HepG2 (cell line): ENCODE data around the gene PELI2. TPM values are rescaled to one million over a fixed set of nuclear protein-coding genes. Genes with fewer than 3 reads are reported as not detected.

ENCODE experiments used
- ATAC-seq: fragments of 200-7000 bp; cut with Tn5 transposase; 3 replicates; pipeline ENCODE4 v1.9.1; 2020; ENCODE audit warnings: mild to moderate bottlenecking, moderate library complexity
- BruUV-seq: library from RNA; stranded (reverse); fragments of 400-500 nt; replicated peaks from 2 replicates; lab custom pipeline; 2021; lab: Mats Ljungman, UMichigan
- CTCF ChIA-PET: fragments of 300-600 bp; formaldehyde crosslinking; extraction: SDS; loops from one replicate; lab custom pipeline; 2021; ENCODE audit warnings: low total read pairs, inconsistent platforms, low intra/inter-chr PET ratio; lab: Yijun Ruan, JAX
- POLR2A ChIA-PET: fragments of 350-600 bp; sonication (Branson Sonifier 250); formaldehyde crosslinking; loops from one replicate; lab custom pipeline; 2020; ENCODE audit warnings: antibody characterized with exemption, inconsistent platforms; lab: Yijun Ruan, JAX
- DNase-seq: peaks from one replicate; pipeline ENCODE4 v3.0.0-alpha.2; 2015; ENCODE audit warnings: low spot score
- FAIRE-seq: peaks from 3 replicates; lab custom pipeline; 2011; peaks lifted over from hg19 to GRCh38; lab: Jason Lieb, UNC
- H2AFZ ChIP-seq: one replicate; pipeline ENCODE4 v1.6.1; 2011; ENCODE audit warnings: low read length, inconsistent platforms
- H3K27ac ChIP-seq: fragments of 300-600 bp; 3 replicates; pipeline ENCODE4 v1.8.0; 2011; ENCODE audit warnings: mixed run types, mild to moderate bottlenecking, mixed read lengths, low read length, inconsistent platforms; ENCODE audit not compliant: insufficient read depth; ENCODE audit errors: extremely low read length
- H3K27me3 ChIP-seq, 2 experiments: fragments of 200-600 bp in 1 of 2; 2 replicates in 1 of 2; 3 replicates in 1 of 2; pipeline versions ENCODE4 v1.6.0 to v1.8.0; 2011; ENCODE audit warnings: low read length in 2 of 2, mild to moderate bottlenecking in 2 of 2, moderate library complexity in 2 of 2, inconsistent platforms in 1 of 2; ENCODE audit not compliant: insufficient read depth in 2 of 2, control insufficient read depth in 1 of 2
- H3K36me3 ChIP-seq, 2 experiments: fragments of 200-600 bp in 1 of 2; replicated peaks in 1 of 2; 2 replicates in 1 of 2; 3 replicates in 1 of 2; pipeline versions ENCODE4 v1.5.1 to v1.8.0; 2011; ENCODE audit warnings: low read length in 2 of 2, inconsistent platforms in 1 of 2; ENCODE audit not compliant: insufficient read depth in 2 of 2, control insufficient read depth in 1 of 2
- H3K4me1 ChIP-seq: 2 replicates; pipeline ENCODE4 v1.5.1; 2012; ENCODE audit warnings: low read length, inconsistent platforms; ENCODE audit not compliant: insufficient read depth
- H3K4me2 ChIP-seq: 2 replicates; pipeline ENCODE4 v1.6.0; 2011; ENCODE audit warnings: low read depth, low read length, inconsistent platforms
- H3K4me3 ChIP-seq, 3 experiments: fragments of 200-600 bp in 1 of 3; sonication (generic), shearing (Covaris generic) in 1 of 3; replicated peaks in 1 of 3; 2 replicates each; pipeline ENCODE4 v1.5.1; 2011 to 2016; ENCODE audit warnings: low read length in 3 of 3, inconsistent platforms in 2 of 3, low read depth in 2 of 3, mild to moderate bottlenecking in 2 of 3, control low read depth in 1 of 3, mixed read lengths in 1 of 3; ENCODE audit not compliant: insufficient read depth in 1 of 3
- H3K79me2 ChIP-seq: one replicate; pipeline ENCODE4 v1.6.1; 2011; ENCODE audit warnings: low read length, inconsistent platforms; ENCODE audit not compliant: insufficient read depth
- H3K9ac ChIP-seq: 2 replicates; pipeline ENCODE4 v1.6.0; 2011; ENCODE audit warnings: mild to moderate bottlenecking, low read depth, low read length, inconsistent platforms; ENCODE audit not compliant: insufficient read depth
- H3K9me3 ChIP-seq: 2 replicates; pipeline ENCODE4 v1.5.1; 2012; ENCODE audit warnings: mild to moderate bottlenecking, low read length
- H4K20me1 ChIP-seq: 2 replicates; pipeline ENCODE4 v1.6.0; 2011; ENCODE audit warnings: inconsistent platforms, mild to moderate bottlenecking, low read length, moderate library complexity; ENCODE audit not compliant: insufficient read depth
- CBFB ChIP-seq: sonication (generic); formaldehyde crosslinking; IDR thresholded peaks from 2 replicates; pipeline ENCODE4 v1.4.0; 2020; ENCODE audit warnings: missing genetic modification reagents
- RFXAP ChIP-seq: sonication (generic); formaldehyde crosslinking; IDR thresholded peaks from 2 replicates; pipeline ENCODE4 v1.4.0; 2020; ENCODE audit warnings: missing genetic modification reagents, borderline replicate concordance
- ZNF670 ChIP-seq: sonication (generic); formaldehyde crosslinking; IDR thresholded peaks from 2 replicates; pipeline ENCODE4 v1.8.0; 2022; ENCODE audit warnings: mild to moderate bottlenecking, missing genetic modification reagents, borderline replicate concordance
- WGBS: methylation state at CpG from one replicate; pipeline ENCODE4 v1.1.6; 2017; ENCODE audit warnings: low lambda C conversion rate; 5-methylcytosine and 5-hydroxymethylcytosine counted together
- in situ Hi-C: cut with HindIII; loops from 2 replicates; pipeline ENCODE4 v1.10.0; 2017; ENCODE audit warnings: low pct_unique_long_range_greater_than_20kb; ENCODE audit not compliant: extremely low pct_ligation_motif_present
- intact Hi-C: fragments of 100-400 bp; cut with micrococcal nuclease; formaldehyde crosslinking; loops from one replicate; pipeline ENCODE4 v1.10.0; 2022; ENCODE audit not compliant: unreplicated experiment
- polyA plus RNA-seq, 8 experiments: library from polyadenylated mRNA; depleted of rRNA in 3 of 8; stranded (reverse) in 7 of 8; unstranded in 1 of 8; fragments of >200 nt; fragmentation: Illumina TruSeq in 4 of 8; extraction: Trizol in 4 of 8; gene quantifications; 2 replicates each; pipeline versions ENCODE4 v1.2.1 to v1.2.3, GENCODE V29; 2011 to 2016; ENCODE audit warnings: low read depth in 4 of 8, missing spikeins in 1 of 8, mixed read lengths in 1 of 8; ENCODE audit not compliant: insufficient read depth in 1 of 8
- total RNA-seq, 5 experiments: library from RNA; depleted of rRNA; stranded (reverse); fragments of >200 nt; fragmentation: Illumina TruSeq; extraction: Trizol; gene quantifications; 2 replicates each; pipeline ENCODE4 v1.2.3, GENCODE V29; 2016; ENCODE audit warnings: low read depth in 1 of 5
- TF ChIP-seq, protein P1 (sequence below): sonication (generic); formaldehyde crosslinking; IDR thresholded peaks from 2 replicates; pipeline ENCODE4 v1.5.1; 2020; ENCODE audit warnings: mild to moderate bottlenecking, moderate library complexity, missing genetic modification reagents
- TF ChIP-seq, protein P2 (sequence below): sonication (generic); formaldehyde crosslinking; IDR thresholded peaks from 2 replicates; pipeline ENCODE4 v1.4.0; 2020; ENCODE audit warnings: mild to moderate bottlenecking, missing genetic modification reagents
- TF ChIP-seq, protein P3 (sequence below): sonication (generic); formaldehyde crosslinking; IDR thresholded peaks from 2 replicates; pipeline ENCODE4 v1.9.0; 2021; ENCODE audit warnings: mild to moderate bottlenecking, missing genetic modification reagents

PELI2 gene
- total and polyA plus RNA-seq, 2 of the 13 experiments (the other 11 are each of a cell fraction or from before 2014, with no cell fraction given) = 0.07 TPM; not detected in 1

DNA sequence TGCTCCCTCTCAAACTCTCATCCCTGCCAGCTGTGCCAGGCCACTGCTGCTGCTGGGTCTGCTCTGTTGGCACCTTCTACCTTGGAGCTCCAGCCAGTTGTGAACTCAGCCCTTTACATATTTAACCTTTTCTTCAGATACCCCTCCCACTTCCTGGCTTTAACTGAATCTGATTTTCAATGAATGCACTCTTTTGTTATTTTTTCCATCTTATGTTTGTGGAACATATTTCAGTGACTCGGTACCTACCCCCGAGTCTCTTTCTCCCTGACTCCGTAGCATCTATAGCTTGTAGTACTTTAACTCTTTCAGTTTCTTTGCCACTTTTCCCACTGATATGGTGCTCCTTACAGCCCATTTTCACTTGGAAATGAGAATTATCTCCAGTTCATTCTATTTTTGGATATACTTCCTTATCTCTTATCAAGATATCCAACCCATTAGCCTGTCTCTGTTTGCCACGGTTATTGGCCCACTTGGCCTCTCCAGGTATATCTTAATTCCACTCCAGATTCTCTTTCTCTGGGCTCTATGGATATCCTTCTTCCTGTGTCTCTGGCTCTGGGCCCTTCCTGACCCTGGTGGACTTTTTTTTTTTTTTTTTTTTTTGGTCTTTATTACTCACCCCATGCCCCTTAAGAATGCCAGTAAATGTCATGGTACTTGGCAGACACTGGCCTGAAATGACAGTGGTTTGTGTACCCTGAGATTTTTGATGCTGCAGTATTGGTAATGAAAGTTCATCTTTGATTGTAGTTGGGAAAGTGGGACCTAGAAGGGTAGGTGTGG is 62.7 kb downstream of the PELI2 start:
- H3K36me3 ChIP-seq = no peaks in the 10 kb centered on the region
- DNase-seq = no peak
- POLR2A ChIA-PET = no interaction called here
- H3K4me3 ChIP-seq = no peak overlapping the region
- H3K4me1 ChIP-seq = no peaks in the 10 kb centered on the region
- no peaks in the 10 kb centered on the region for H3K79me2 ChIP-seq
- CTCF ChIA-PET = no interaction called here
- intact Hi-C loops = no loop called here
- no peaks in the 10 kb centered on the region for H4K20me1 ChIP-seq
- no peaks in the 10 kb centered on the region for H3K9me3 ChIP-seq
- BruUV-seq = no TSS peak
- ATAC-seq = no peak
- FAIRE-seq = no peak
- H3K27me3 ChIP-seq = peaks cover 1 to 4% of the 10 kb centered on the region in 2 experiments; a peak in 1 of 5 replicates
- in situ Hi-C loops = no loop called here
- no peak overlapping the region for H3K4me2 ChIP-seq
- H3K9ac ChIP-seq = no peak overlapping the region
- H3K27ac ChIP-seq = no peak overlapping the region
- no peak overlapping the region for H2AFZ ChIP-seq
- under 1% methylated on average over 4 of the region's 4 CpGs for WGBS
- TF ChIP-seq CBFB (CRISPR knock-in tag) (no peak), ZNF670 (CRISPR knock-in tag) (no peak), RFXAP (no peak)
- TF ChIP-seq, protein P1, sequence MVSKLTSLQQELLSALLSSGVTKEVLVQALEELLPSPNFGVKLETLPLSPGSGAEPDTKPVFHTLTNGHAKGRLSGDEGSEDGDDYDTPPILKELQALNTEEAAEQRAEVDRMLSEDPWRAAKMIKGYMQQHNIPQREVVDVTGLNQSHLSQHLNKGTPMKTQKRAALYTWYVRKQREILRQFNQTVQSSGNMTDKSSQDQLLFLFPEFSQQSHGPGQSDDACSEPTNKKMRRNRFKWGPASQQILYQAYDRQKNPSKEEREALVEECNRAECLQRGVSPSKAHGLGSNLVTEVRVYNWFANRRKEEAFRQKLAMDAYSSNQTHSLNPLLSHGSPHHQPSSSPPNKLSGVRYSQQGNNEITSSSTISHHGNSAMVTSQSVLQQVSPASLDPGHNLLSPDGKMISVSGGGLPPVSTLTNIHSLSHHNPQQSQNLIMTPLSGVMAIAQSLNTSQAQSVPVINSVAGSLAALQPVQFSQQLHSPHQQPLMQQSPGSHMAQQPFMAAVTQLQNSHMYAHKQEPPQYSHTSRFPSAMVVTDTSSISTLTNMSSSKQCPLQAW = no peak
- TF ChIP-seq, protein P2, sequence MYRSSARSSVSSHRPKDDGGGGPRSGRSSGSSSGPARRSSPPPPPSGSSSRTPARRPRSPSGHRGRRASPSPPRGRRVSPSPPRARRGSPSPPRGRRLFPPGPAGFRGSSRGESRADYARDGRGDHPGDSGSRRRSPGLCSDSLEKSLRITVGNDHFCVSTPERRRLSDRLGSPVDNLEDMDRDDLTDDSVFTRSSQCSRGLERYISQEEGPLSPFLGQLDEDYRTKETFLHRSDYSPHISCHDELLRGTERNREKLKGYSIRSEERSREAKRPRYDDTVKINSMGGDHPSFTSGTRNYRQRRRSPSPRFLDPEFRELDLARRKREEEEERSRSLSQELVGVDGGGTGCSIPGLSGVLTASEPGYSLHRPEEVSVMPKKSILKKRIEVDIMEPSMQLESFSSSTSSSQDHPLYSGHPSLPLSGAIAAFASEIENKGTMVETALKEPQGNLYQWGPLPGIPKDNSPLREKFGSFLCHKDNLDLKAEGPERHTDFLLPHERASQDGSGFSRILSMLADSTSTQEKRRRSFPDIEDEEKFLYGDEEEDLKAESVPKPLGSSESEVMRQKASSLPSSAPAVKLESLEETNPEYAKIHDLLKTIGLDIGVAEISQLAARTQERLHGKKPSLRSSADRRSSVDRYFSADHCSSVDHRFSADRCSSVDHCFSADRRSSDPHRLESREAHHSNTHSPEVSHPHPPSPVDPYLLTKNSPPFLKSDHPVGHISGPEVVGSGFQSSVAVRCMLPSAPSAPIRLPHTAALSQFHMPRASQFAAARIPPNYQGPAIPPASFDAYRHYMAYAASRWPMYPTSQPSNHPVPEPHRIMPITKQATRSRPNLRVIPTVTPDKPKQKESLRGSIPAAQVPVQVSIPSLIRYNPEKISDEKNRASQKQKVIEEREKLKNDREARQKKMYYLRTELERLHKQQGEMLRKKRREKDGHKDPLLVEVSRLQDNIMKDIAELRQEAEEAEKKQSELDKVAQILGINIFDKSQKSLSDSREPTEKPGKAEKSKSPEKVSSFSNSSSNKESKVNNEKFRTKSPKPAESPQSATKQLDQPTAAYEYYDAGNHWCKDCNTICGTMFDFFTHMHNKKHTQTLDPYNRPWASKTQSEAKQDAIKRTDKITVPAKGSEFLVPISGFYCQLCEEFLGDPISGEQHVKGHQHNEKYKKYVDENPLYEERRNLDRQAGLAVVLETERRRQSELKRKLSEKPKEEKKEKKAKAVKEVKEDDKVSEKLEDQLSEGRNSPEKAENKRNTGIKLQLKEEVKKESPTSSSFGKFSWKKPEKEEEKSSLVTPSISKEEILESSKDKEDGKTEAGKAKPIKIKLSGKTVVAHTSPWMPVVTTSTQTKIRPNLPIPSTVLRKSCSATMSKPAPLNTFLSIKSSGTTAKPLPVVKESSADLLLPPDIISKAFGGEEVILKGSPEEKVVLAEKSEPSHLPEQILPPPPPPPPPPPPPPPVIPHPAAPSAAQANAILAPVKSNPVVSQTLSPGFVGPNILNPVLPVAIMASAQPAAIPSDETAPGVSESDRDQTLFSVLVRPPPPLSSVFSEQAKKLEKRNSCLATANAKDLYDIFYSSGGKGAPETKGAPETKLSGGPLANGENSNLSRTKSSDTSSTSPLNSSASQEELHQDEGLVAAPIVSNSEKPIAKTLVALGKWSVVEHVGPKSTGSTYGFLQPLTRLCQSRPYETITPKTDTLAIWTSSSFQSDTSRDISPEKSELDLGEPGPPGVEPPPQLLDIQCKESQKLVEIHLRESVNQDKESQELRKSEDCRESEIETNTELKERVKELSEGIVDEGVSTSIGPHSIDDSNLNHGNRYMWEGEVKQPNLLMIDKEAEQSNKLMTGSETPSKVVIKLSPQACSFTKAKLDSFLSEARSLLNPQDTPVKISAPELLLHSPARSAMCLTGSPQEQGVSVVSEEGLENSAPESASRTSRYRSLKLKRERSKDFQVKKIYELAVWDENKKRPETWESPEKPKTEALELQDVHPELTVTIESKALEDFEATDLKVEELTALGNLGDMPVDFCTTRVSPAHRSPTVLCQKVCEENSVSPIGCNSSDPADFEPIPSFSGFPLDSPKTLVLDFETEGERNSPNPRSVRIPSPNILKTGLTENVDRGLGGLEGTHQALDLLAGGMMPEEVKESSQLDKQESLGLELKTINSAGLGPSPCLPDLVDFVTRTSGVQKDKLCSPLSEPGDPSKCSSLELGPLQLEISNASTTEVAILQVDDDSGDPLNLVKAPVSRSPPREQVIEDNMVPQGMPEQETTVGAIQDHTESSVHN (CRISPR knock-in tag) = no peak
- TF ChIP-seq, protein P3, sequence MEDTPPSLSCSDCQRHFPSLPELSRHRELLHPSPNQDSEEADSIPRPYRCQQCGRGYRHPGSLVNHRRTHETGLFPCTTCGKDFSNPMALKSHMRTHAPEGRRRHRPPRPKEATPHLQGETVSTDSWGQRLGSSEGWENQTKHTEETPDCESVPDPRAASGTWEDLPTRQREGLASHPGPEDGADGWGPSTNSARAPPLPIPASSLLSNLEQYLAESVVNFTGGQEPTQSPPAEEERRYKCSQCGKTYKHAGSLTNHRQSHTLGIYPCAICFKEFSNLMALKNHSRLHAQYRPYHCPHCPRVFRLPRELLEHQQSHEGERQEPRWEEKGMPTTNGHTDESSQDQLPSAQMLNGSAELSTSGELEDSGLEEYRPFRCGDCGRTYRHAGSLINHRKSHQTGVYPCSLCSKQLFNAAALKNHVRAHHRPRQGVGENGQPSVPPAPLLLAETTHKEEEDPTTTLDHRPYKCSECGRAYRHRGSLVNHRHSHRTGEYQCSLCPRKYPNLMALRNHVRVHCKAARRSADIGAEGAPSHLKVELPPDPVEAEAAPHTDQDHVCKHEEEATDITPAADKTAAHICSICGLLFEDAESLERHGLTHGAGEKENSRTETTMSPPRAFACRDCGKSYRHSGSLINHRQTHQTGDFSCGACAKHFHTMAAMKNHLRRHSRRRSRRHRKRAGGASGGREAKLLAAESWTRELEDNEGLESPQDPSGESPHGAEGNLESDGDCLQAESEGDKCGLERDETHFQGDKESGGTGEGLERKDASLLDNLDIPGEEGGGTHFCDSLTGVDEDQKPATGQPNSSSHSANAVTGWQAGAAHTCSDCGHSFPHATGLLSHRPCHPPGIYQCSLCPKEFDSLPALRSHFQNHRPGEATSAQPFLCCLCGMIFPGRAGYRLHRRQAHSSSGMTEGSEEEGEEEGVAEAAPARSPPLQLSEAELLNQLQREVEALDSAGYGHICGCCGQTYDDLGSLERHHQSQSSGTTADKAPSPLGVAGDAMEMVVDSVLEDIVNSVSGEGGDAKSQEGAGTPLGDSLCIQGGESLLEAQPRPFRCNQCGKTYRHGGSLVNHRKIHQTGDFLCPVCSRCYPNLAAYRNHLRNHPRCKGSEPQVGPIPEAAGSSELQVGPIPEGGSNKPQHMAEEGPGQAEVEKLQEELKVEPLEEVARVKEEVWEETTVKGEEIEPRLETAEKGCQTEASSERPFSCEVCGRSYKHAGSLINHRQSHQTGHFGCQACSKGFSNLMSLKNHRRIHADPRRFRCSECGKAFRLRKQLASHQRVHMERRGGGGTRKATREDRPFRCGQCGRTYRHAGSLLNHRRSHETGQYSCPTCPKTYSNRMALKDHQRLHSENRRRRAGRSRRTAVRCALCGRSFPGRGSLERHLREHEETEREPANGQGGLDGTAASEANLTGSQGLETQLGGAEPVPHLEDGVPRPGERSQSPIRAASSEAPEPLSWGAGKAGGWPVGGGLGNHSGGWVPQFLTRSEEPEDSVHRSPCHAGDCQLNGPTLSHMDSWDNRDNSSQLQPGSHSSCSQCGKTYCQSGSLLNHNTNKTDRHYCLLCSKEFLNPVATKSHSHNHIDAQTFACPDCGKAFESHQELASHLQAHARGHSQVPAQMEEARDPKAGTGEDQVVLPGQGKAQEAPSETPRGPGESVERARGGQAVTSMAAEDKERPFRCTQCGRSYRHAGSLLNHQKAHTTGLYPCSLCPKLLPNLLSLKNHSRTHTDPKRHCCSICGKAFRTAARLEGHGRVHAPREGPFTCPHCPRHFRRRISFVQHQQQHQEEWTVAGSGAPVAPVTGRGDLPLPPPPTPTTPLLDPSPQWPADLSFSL (CRISPR knock-in tag) = no peak
